GM12878 (cell line): ENCODE measurements around the gene OR2A5. TPM values are rescaled to one million over a fixed set of nuclear protein-coding genes. Genes with fewer than 3 reads are reported as not detected.

Experiments used
- ATAC-seq: fragments of 200-7000 bp; cut with Tn5 transposase; 3 replicates; pipeline ENCODE4 v1.9.1; 2020; ENCODE audit warnings: mild to moderate bottlenecking, moderate library complexity
- BruUV-seq: library from RNA; stranded (reverse); fragments of 400-500 nt; replicated peaks from 2 replicates; lab custom pipeline; 2021; lab: Mats Ljungman, UMichigan
- CTCF ChIA-PET: fragments of 300-600 bp; sonication (Branson Sonifier 250); formaldehyde crosslinking; extraction: SDS; loops from one replicate; lab custom pipeline; 2021; ENCODE audit warnings: inconsistent platforms; lab: Yijun Ruan, JAX
- POLR2A ChIA-PET: fragments of 350-600 bp; formaldehyde crosslinking; extraction: SDS; loops from one replicate; lab custom pipeline; 2021; ENCODE audit warnings: inconsistent platforms; lab: Charles Lee
- RAD21 ChIA-PET: fragments of 300-600 bp; sonication (Branson Sonifier 250); formaldehyde crosslinking; loops from one replicate; lab custom pipeline; 2023; ENCODE audit warnings: antibody characterized with exemption; ENCODE audit not compliant: unreplicated experiment; lab: Charles Lee
- SMC1A ChIA-PET: fragments of 300-600 bp; sonication (Branson Sonifier 250); formaldehyde crosslinking; loops from one replicate; lab custom pipeline; 2023; ENCODE audit not compliant: unreplicated experiment, uncharacterized antibody; lab: Charles Lee
- DNase-seq: peaks from one replicate; pipeline ENCODE4 v3.0.0-alpha.2; 2011; ENCODE audit warnings: low read depth, low spot score
- FAIRE-seq: peaks from 3 replicates; lab custom pipeline; 2011; peaks lifted over from hg19 to GRCh38; lab: Jason Lieb, UNC
- H2AFZ ChIP-seq: 2 replicates; pipeline ENCODE4 v1.6.0; 2011; ENCODE audit warnings: low read depth, low read length, control low read depth; ENCODE audit not compliant: control insufficient read depth
- H3K27ac ChIP-seq: 2 replicates; pipeline ENCODE4 v1.5.1; 2011; ENCODE audit warnings: control low read depth; ENCODE audit not compliant: control insufficient read depth, insufficient read depth
- H3K27me3 ChIP-seq, 2 experiments: replicated peaks in 1 of 2; 2 replicates each; pipeline versions ENCODE4 v1.6.0 to v1.6.1; 2011; ENCODE audit warnings: low read length in 1 of 2; ENCODE audit not compliant: control insufficient read depth in 2 of 2, insufficient read depth in 2 of 2
- H3K36me3 ChIP-seq, 2 experiments: 2 replicates each; pipeline ENCODE4 v1.5.1; 2011; ENCODE audit warnings: low read length in 1 of 2; ENCODE audit not compliant: control insufficient read depth in 2 of 2, insufficient read depth in 2 of 2
- H3K4me1 ChIP-seq: 2 replicates; pipeline ENCODE4 v1.6.1; 2011; ENCODE audit warnings: mild to moderate bottlenecking, low read length, moderate library complexity, mixed read lengths; ENCODE audit not compliant: control insufficient read depth, insufficient read depth
- H3K4me2 ChIP-seq: 2 replicates; pipeline ENCODE4 v1.6.0; 2011; ENCODE audit warnings: control low read depth; ENCODE audit not compliant: control insufficient read depth, insufficient read depth
- H3K4me3 ChIP-seq: fragments of 200-600 bp; sonication (generic); 2 replicates; pipeline ENCODE4 v1.5.1; 2016
- H3K79me2 ChIP-seq: 2 replicates; pipeline ENCODE4 v1.6.0; 2011; ENCODE audit warnings: low read length; ENCODE audit not compliant: control insufficient read depth, insufficient read depth
- H3K9ac ChIP-seq: 2 replicates; pipeline ENCODE4 v1.8.0; 2011; ENCODE audit warnings: low read length, control low read depth, mixed read lengths; ENCODE audit not compliant: control insufficient read depth, insufficient read depth
- H3K9me3 ChIP-seq: replicated peaks from 3 replicates; pipeline ENCODE4 v1.5.1; 2011; ENCODE audit warnings: mild to moderate bottlenecking, low read length; ENCODE audit not compliant: control insufficient read depth, insufficient read depth
- H4K20me1 ChIP-seq: 2 replicates; pipeline ENCODE4 v1.6.0; 2011; ENCODE audit not compliant: control insufficient read depth, insufficient read depth
- ATF3 ChIP-seq: IDR thresholded peaks from 2 replicates; pipeline ENCODE4 v1.6.1; 2011; ENCODE audit warnings: low read depth, mild to moderate bottlenecking, low read length, moderate library complexity, borderline replicate concordance; ENCODE audit errors: extremely low read depth
- DPF2 ChIP-seq: fragments of 450-650 bp; IDR thresholded peaks from 2 replicates; pipeline ENCODE4 v1.6.1; 2017; ENCODE audit warnings: mild to moderate bottlenecking
- ETV6 ChIP-seq, 2 experiments: fragments of 450-650 bp in 1 of 2; IDR thresholded peaks in 1 of 2; conservative IDR thresholded peaks in 1 of 2; 2 replicates each; pipeline ENCODE4 v1.6.1; 2014; ENCODE audit warnings: antibody characterized with exemption in 1 of 2, borderline replicate concordance in 1 of 2, low read depth in 1 of 2, mild to moderate bottlenecking in 1 of 2, moderate library complexity in 1 of 2
- HDAC6 ChIP-seq: fragments of 200-600 bp; sonication (generic); IDR thresholded peaks from one replicate; pipeline ENCODE4 v1.8.0; 2017; ENCODE audit warnings: antibody characterized with exemption; ENCODE audit not compliant: unreplicated experiment
- IRF4 ChIP-seq: IDR thresholded peaks from 2 replicates; pipeline ENCODE4 v1.6.1; 2011; ENCODE audit warnings: low read depth, low read length
- MYB ChIP-seq: fragments of 150-350 bp; IDR thresholded peaks from 2 replicates; pipeline ENCODE4 v1.6.1; 2014; ENCODE audit warnings: mild to moderate bottlenecking, low read depth, low read length, borderline replicate concordance
- NFYB ChIP-seq: IDR thresholded peaks from 2 replicates; pipeline ENCODE4 v1.6.1; 2011; ENCODE audit warnings: low read depth, mild to moderate bottlenecking, low read length, improper control_type of control experiment, moderate library complexity; ENCODE audit not compliant: insufficient read depth
- RFX5 ChIP-seq: IDR thresholded peaks from 2 replicates; pipeline ENCODE4 v1.6.1; 2011; ENCODE audit warnings: low read depth, low read length, improper control_type of control experiment
- SIN3A ChIP-seq: IDR thresholded peaks from 2 replicates; pipeline ENCODE4 v1.6.1; 2012; ENCODE audit warnings: low read depth, low read length, improper control_type of control experiment
- SIX5 ChIP-seq: IDR thresholded peaks from 2 replicates; pipeline ENCODE4 v1.6.1; 2011; ENCODE audit warnings: mild to moderate bottlenecking, low read depth, low read length, moderate library complexity; ENCODE audit not compliant: severe bottlenecking
- SMAD1 ChIP-seq: fragments of 450-650 bp; IDR thresholded peaks from 2 replicates; pipeline ENCODE4 v1.6.1; 2018; ENCODE audit warnings: mild to moderate bottlenecking, low read depth; ENCODE audit not compliant: partially characterized antibody
- STAT1 ChIP-seq: fragments of 450-650 bp; conservative IDR thresholded peaks from 2 replicates; pipeline ENCODE4 v1.6.1; 2014; ENCODE audit warnings: antibody characterized with exemption, mild to moderate bottlenecking
- TAF1 ChIP-seq: IDR thresholded peaks from 2 replicates; pipeline ENCODE4 v1.6.1; 2011; ENCODE audit warnings: mild to moderate bottlenecking, low read depth, low read length, borderline replicate concordance
- TBL1XR1 ChIP-seq: IDR thresholded peaks from 2 replicates; pipeline ENCODE4 v1.6.1; 2012; ENCODE audit warnings: low read depth, low read length, improper control_type of control experiment
- WGBS: methylation state at CpG from one replicate; pipeline ENCODE4 v1.1.6; 2016; ENCODE audit warnings: low lambda C conversion rate; ENCODE audit not compliant: insufficient replicate concordance, insufficient coverage; ENCODE audit errors: missing lambda C conversion rate; 5-methylcytosine and 5-hydroxymethylcytosine counted together
- in situ Hi-C: fragments of 300-500 bp; cut with MboI; formaldehyde crosslinking; loops from 9 replicates; pipeline ENCODE4 v1.14.3; 2018; ENCODE audit warnings: mixed read lengths
- intact Hi-C: fragments of 100-400 bp; cut with micrococcal nuclease; formaldehyde crosslinking; loops from one replicate; pipeline ENCODE4 v1.14.2; 2022; ENCODE audit not compliant: unreplicated experiment
- polyA plus RNA-seq, 11 experiments: library from polyadenylated mRNA; depleted of rRNA in 4 of 11; unstranded in 6 of 11; stranded (reverse) in 5 of 11; fragments of >200 nt; fragmentation: Nextera tagmentation in 4 of 11; fragmentation: Illumina TruSeq in 1 of 11; extraction: Ambion mirVana in 4 of 11; extraction: Trizol in 1 of 11; gene quantifications; 1 replicate in 1 of 11; 2 replicates in 10 of 11; pipeline versions ENCODE4 v1.2.1 to v1.2.3, GENCODE V29; 2011 to 2016; ENCODE audit warnings: inconsistent platforms in 2 of 11, missing spikeins in 2 of 11, low read depth in 1 of 11
- total RNA-seq, 4 experiments: library from RNA; depleted of rRNA in 3 of 4; stranded (reverse); fragments of >200 nt in 3 of 4; fragmentation: Illumina TruSeq in 1 of 4; extraction: Trizol in 1 of 4; gene quantifications; 2 replicates each; pipeline versions ENCODE4 v1.2.1 to v1.2.3, GENCODE V29; 2013 to 2021
- TF ChIP-seq, protein P1 (sequence below): fragments of 450-650 bp; IDR thresholded peaks from 2 replicates; pipeline ENCODE4 v1.6.1; 2017; ENCODE audit warnings: antibody characterized with exemption, mild to moderate bottlenecking, moderate library complexity

The OR2A5 gene
- total and polyA plus RNA-seq, 10 of the 15 experiments (the other 5 are each of a cell fraction or from before 2014, with no cell fraction given): 0.19 TPM; not detected in 9

DNA sequence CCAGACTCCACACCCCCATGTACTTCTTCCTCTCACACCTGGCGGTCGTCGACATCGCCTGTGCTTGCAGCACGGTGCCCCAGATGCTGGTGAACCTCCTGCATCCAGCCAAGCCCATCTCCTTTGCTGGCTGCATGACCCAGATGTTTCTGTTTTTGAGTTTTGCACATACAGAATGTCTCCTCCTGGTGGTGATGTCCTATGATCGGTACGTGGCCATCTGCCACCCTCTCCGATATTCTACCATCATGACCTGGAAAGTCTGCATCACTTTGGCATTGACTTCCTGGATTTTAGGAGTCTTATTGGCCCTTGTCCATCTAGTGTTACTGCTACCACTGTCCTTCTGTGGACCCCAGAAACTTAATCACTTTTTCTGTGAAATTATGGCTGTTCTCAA, 25.6 kb downstream of the OR2A5 start:
- H3K9me3 ChIP-seq: no peaks in the 10 kb centered on the region
- no peaks in the 10 kb centered on the region for H3K4me1 ChIP-seq
- H4K20me1 ChIP-seq: no peaks in the 10 kb centered on the region
- H3K4me3 ChIP-seq: no peak overlapping the region
- 0 out of 4 replicates have a peak, but pooled peaks cover 0 to 3% of the 10 kb centered on the region in 2 experiments for H3K27me3 ChIP-seq
- ChIA-PET POLR2A (no interaction called here), SMC1A (no interaction called here), CTCF (no interaction called here), RAD21 (no interaction called here)
- no peaks in the 10 kb centered on the region for H3K36me3 ChIP-seq
- in situ Hi-C loops: no loop called here
- 60% methylated on average over 8 of the region's 8 CpGs for WGBS
- no peak overlapping the region for H2AFZ ChIP-seq
- TF ChIP-seq NFYB: no peak
- no peak for TF ChIP-seq RFX5
- TF ChIP-seq DPF2: no peak
- TF ChIP-seq TBL1XR1: no peak
- TF ChIP-seq HDAC6: no peak
- TF ChIP-seq SIX5: no peak
- TF ChIP-seq ETV6 (conservative IDR thresholded peaks at IDR 0.05 in 1 of 2, IDR thresholded peaks at IDR 0.05 in 1 of 2; ENCODE audit: borderline replicate concordance in 1 of 2, low read depth in 1 of 2): no peak
- no peak overlapping the region for H3K4me2 ChIP-seq
- BruUV-seq: no TSS peak
- H3K27ac ChIP-seq: no peak overlapping the region
- no peak for ATAC-seq
- DNase-seq: no peak
- no peaks in the 10 kb centered on the region for H3K79me2 ChIP-seq
- no peak for FAIRE-seq
- H3K9ac ChIP-seq: no peak overlapping the region
- intact Hi-C loops: no loop called here

- Histone ChIP-seq H3K9ac (no peak within 1 kb of the TSS), H4K20me1 (no peaks in the 10 kb centered on the region), H3K27me3 (no peaks in the 10 kb centered on the region), H3K27ac (no peak within 1 kb of the TSS), H3K4me1 (no peaks in the 10 kb centered on the region), H2AFZ (no peak within 1 kb of the TSS), H3K36me3 (no peaks in the 10 kb centered on the region), H3K9me3 (no peaks in the 10 kb centered on the region), H3K4me3 (no peak within 1 kb of the TSS), H3K79me2 (no peaks in the 10 kb centered on the region), H3K4me2 (no peak within 1 kb of the TSS)
- ChIA-PET SMC1A (no interaction called here), POLR2A (interaction anchor here (0.6 kb wide), 1 partner anchor 30 kb away, joined by 4 read pairs; no protein-coding TSS in a partner anchor), RAD21 (no interaction called here), CTCF (no interaction called here)
- FAIRE-seq (no peak), DNase-seq (no peak), ATAC-seq (no peak)
- 43% methylated on average over 2 of the region's 2 CpGs for WGBS
- BruUV-seq: no TSS peak
- in situ Hi-C loops: no loop called here
- intact Hi-C loops: no loop called here
- TF ChIP-seq ATF3 (no peak), SIN3A (no peak), TAF1 (no peak), SMAD1 (no peak), STAT1 (no peak), DPF2 (no peak), MYB (no peak), IRF4 (no peak)
- TF ChIP-seq, protein P1, sequence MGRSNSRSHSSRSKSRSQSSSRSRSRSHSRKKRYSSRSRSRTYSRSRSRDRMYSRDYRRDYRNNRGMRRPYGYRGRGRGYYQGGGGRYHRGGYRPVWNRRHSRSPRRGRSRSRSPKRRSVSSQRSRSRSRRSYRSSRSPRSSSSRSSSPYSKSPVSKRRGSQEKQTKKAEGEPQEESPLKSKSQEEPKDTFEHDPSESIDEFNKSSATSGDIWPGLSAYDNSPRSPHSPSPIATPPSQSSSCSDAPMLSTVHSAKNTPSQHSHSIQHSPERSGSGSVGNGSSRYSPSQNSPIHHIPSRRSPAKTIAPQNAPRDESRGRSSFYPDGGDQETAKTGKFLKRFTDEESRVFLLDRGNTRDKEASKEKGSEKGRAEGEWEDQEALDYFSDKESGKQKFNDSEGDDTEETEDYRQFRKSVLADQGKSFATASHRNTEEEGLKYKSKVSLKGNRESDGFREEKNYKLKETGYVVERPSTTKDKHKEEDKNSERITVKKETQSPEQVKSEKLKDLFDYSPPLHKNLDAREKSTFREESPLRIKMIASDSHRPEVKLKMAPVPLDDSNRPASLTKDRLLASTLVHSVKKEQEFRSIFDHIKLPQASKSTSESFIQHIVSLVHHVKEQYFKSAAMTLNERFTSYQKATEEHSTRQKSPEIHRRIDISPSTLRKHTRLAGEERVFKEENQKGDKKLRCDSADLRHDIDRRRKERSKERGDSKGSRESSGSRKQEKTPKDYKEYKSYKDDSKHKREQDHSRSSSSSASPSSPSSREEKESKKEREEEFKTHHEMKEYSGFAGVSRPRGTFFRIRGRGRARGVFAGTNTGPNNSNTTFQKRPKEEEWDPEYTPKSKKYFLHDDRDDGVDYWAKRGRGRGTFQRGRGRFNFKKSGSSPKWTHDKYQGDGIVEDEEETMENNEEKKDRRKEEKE: no peak
These were observed 37.2 kb downstream of the OR2A5 start, which contains the start of gene OR2A12 for GRCh38 chr7:144085978-144086377. OR2A12 (plus strand) TSS chr7:144086278; CDS start chr7:144095108, 8,830 bp downstream.
